COLO829 (cell line): ENCODE data around the gene NOL4L.
A peak's percentile ranks its signal among the peaks of the same experiment; 100 is the strongest.

Source experiments
- DNase-seq: peaks from one replicate; pipeline ENCODE4 v3.0.0; 2012; ENCODE audit warnings: low spot score

Gene NOL4L

GRCh38 chr20:32575805-32576204, 9.3 kb downstream of the NOL4L start:
- DNase-seq = no peak

DNA sequence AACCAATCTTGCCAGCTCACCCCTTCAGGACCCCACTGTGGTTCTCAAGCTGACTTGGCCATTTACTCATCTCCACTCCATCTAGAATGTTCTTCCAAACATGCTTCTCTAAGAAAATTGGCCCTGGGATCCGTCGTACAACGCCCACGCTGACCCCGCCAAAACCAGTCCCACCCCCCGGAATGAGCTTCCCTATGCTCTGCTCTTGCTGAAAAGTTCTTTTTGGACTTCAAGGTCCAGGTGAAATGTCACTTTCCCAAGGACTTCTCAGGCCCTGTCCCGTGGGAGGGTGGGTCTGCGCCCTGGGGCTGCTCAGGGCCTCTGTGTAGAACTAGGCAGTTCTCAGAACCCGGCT, 9.9 kb downstream of the NOL4L start:
- DNase-seq = no peak

GRCh38 chr20:32574296-32575226, 10.6 kb downstream of the NOL4L start:
- peak; percentile 60 for DNase-seq

DNA sequence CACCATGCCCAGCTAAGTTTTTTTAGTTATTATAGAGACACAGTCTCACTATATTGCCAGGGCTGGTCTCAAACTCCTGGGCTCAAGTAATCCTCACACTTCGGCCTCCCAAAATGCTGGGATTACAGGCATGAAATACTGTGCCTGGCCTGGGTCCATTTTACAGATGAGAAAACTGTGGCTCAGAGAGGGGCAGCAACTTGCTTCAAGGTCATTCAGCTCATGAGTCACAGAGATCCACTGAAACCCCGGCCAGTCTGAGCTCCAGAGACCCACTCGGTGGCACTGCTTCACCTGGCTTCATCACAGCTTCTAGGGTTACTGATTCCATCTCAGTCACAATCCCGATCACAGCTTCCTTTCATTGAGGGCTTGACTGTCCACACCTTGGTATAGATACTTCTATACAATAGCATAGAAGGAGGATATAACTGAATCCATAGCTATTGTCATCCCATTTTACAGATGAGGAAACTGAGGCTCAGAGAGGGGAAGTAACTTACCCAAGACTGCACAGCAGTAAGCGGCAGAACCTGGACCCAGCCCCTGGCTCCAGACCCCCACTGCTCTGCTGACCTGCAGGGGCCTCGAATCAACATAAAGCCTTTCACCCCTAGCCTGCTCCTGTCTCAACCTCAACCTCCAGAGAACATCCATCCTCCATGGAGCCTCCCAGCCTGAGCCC, 11.8 kb downstream of the NOL4L start:
- DNase-seq = no peak

GRCh38 chr20:32572271-32572968, 12.7 kb downstream of the NOL4L start:
- no peak for DNase-seq

- DNase-seq = no peak
These were observed 13.6 kb downstream of the NOL4L start for GRCh38 chr20:32571566-32571965.

DNA sequence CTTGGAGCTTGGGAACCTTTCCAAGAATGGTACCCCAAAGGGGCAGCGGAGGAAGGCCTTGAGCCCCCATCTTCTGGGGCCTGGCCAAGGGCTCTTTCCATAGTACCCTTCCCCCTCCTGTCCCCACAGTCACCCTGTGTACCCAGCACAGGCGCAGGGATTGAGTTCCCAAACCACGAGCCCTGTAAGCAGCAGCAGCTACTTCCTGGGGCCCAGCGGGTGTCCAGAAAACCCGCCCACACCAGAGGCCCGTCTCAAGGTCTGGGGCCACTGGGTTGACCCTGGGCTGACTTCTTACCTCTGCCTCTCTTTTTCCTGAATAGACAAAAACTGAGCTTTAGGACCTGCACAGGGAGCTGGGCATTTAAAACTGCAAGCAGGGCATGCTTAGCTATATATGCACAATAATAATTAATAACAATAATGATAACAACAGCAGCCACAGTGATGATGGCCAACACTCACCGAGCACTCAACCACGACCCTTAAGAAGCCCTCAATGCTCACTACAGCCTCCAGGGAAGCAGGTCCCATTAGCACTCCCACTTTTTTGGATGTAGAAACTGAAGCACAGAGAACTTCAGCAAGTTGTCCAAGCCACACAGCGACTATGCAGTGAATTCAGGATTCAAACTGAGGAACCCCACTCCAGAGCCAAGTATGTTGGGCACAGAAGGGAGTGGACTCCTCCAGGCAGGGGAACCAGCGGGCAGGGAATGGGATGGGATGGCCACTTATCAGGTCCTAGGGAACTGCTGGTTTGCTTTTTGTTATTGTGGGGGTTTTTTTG, 14.5 kb downstream of the NOL4L start:
- no peak for DNase-seq

GRCh38 chr20:32569380-32570305, 15.5 kb downstream of the NOL4L start:
- DNase-seq = no peak

- DNase-seq = no peak
These were observed 16.1 kb downstream of the NOL4L start for GRCh38 chr20:32569018-32569379.

GRCh38 chr20:32567384-32568178, 17.6 kb downstream of the NOL4L start:
- DNase-seq = no peak

DNA sequence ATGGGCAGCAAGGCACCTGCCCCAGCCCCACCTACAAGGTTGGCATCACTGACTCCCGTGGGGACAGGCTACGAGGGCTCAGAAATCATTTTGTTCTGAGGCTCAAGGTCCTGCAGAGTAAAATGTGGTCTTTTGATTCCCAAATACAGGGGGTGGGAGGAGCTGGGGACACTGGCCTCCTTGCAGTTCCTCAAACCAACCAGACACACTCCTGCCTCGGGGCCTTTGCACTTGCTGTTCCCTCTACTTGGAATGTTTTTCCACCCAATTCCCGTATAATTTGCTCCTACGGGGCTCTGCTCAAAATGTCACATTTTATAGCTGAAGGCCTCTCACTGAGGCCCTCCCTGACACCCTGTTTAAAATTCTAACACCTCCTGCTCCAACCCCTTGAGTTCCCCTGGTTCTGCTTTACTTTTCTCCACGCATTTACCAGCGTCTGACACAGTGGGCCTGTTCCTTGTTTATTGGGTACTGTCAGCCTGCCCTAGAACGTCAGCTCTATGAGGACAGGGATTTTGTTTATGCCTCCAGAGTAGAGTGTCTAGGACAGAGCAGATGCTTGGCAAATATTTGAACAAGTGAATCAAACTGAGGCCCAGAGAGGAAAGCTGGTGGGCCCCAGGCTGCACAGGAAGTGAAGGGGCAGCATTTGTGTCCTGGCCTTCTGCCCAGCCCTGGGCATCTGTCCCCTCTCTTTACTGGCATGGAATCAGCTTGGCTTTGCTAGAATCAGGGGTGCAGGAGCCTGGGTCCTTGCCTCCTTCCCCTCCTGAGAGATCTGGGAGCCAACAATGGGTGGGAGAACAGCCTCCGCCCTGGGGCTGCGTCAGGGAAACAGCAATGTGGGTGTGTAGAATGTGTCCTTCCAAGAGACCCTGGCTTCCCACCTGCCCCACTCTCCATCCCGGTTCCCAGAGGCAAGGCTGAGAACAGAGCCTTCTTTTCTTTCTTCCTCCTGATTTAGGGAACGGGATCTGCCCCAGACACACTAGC, 18.5 kb downstream of the NOL4L start:
- DNase-seq = no peak

DNA sequence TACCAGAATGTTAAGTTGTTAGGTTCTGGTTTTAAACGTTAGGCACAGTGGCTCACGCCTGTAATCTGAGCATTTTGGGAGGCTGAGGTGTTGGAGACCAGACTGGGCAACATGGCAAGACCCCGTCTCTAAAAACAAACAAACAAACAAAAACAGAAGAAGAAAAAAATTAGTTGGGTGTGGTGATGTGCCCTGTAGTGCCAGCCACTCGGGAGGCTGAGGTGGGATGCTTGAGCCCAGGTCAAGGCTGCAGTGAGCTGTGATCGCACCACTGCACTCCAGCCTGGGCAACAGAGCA, 19.4 kb downstream of the NOL4L start:
- no peak for DNase-seq

DNA sequence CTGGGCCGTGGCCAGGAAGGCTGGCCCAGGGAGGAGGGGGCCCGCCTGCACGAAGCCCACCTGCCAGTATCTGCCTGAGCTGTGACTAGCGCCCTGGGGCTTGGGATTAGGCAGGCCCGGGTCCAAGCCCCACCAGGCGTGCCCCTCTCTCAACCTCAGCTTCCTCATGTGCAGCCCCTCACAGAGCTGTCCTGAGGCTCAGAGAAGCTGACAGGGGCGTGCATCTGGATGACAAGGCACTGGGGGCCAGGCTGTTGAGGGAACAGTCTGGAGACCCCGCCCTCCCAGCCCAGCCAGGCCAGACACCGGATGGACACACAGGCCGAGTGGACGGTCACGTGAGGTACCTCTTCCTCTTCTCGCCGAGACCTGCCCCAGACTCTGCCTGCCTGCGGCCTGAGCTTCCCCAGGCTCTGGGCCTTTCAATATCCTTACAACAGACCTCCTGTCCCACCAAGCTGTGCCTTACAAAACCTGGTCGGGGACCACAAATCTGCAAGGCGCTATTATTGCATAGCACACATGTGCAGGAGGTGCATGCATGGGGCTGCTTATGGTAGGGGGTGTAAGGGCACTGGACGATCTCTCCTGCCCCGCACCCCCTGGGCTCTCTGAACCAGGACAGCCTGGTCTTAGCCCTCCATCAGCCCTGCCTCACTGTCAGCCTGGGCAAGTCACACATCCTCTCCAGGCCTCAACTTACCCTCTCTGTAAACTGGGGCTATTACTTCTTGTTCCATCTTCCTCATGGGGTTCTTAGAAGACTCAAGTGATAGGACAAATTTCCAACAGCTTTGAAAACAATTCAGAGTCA, 20.0 kb downstream of the NOL4L start:
- peak; percentile 51 for DNase-seq

- DNase-seq = no peak
These were observed 20.7 kb downstream of the NOL4L start for GRCh38 chr20:32564440-32564839.

DNA sequence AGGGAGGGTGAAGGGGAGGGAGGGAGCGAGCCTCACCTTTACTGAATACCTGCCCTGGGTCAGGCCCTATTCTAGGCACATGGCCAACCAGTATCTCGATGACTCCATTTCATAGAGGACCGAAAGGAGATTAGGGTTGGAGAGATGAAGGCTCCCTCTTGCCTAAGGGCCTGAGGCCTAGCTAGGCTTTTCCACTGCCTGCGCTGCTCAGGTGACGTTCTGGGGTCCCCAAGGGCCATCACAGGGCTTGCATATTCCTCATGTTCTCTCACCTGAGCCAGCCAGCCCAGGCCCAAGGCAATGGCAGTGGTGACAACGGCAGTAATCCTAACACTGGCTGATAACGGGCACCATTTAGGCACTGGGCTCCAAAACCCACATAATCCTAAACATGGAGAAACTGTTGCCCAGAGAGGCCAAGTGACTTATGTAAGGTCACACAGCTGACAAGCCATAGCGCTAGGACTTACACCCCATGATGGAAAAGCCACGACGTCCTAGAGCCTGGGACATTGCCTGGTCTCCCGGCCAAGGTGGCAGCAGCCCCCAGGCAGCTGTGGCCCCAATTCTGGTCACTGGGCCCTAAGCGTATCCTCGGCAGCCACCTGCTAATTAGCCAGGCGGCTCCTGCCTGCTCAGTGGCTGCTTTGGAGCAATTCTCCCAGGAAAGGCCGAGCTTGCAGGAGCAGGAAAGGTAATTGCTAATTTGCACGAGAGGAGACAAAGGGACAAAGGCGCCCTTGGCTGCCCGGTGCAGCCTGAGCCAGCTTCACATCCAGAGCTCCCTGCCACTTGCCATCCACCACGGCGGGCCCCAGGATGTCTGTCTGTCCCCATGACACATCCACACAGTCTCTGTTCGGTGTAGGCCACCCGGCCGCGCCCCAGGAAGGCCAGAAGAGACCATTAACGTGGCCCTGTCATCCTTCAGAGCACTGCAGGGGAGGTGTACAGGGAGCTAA, 21.5 kb downstream of the NOL4L start:
- no peak for DNase-seq

DNA sequence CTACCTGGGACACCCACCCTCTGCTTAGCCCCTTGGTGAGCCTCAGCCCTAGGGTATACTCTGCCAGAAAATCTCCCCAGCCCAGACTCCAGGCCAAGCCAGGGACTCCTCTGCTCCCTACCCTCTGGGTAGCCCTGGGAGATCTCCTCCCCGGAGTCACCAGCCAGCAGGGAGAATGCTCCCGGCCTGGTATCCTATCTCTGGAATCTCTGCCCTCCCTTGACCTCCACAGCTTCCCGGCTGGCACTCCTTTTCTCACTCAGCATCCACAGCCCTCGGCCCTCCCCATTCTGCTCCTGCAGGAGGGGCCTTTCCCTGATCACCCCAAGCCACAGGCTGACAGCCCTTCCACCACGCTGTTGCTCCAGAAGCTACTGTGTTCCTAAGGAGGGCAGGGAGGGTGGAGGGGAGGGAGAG, 22.6 kb downstream of the NOL4L start:
- DNase-seq = no peak
